Testis (tissue), 2 donors: Measurements from ENCODE around the gene APC2.

Source experiments
- CTCF ChIP-seq, 3 experiments: fragments of 450-650 bp in 2 of 3; fragments of 200-600 bp in 1 of 3; sonication (generic) in 1 of 3; IDR thresholded peaks; one replicate each; pipeline ENCODE4 v1.5.1; 2016 to 2019; ENCODE audit warnings: antibody characterized with exemption in 3 of 3, mild to moderate bottlenecking in 2 of 3, moderate library complexity in 1 of 3
- POLR2A ChIP-seq: fragments of 450-650 bp; IDR thresholded peaks from one replicate; pipeline ENCODE4 v1.6.1; 2017; ENCODE audit warnings: antibody characterized with exemption, mild to moderate bottlenecking, moderate library complexity

DNA sequence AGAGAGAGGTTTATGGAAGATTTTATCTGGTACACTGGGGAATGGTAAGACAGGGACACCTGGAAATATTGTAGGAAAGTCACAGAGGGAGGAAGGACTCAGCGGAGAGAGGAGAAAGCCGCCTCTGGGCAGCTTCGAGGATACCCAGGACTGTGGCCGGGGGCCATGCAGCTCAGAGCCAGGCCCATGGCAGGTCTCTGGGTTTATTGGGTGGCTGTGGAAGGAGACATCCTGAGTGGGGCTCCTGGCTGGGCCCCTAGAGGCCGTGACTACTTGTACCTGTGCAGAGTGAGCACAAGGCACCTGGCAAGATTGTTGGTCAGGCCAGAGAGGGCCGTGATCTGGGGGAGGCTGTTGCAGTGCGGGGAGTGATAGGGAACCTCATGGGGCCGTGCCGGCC lies 39.1 kb upstream of the APC2 start:
- TF ChIP-seq CTCF (IDR thresholded peaks at IDR 0.05) (no peak), POLR2A (no peak)
